SJCRH30 (cell line): Measurements from ENCODE around the gene CMIP. TPM values are rescaled to one million over a fixed set of nuclear protein-coding genes. Genes with fewer than 3 reads are reported as not detected.

Experiments used
- DNase-seq, 2 experiments: peaks; one replicate each; pipeline ENCODE4 v3.0.0-alpha.2; 2015 to 2020
- H3K27ac ChIP-seq: fragments of 250-450 bp; sonication (Bioruptor Pico); 2 replicates; pipeline ENCODE4 v1.5.1; 2020; ENCODE audit warnings: mild to moderate bottlenecking, moderate library complexity
- H3K27me3 ChIP-seq: fragments of 250-450 bp; sonication (Bioruptor Pico); 2 replicates; pipeline ENCODE4 v1.5.1; 2020; ENCODE audit warnings: mild to moderate bottlenecking, moderate library complexity
- H3K36me3 ChIP-seq: fragments of 250-450 bp; sonication (Bioruptor Pico); 2 replicates; pipeline ENCODE4 v1.5.1; 2020; ENCODE audit warnings: mild to moderate bottlenecking, moderate library complexity
- H3K4me1 ChIP-seq: fragments of 250-450 bp; sonication (Bioruptor Pico); 2 replicates; pipeline ENCODE4 v1.5.1; 2020; ENCODE audit warnings: mild to moderate bottlenecking, moderate library complexity
- H3K4me3 ChIP-seq: fragments of 250-450 bp; sonication (Bioruptor Pico); 2 replicates; pipeline ENCODE4 v1.5.1; 2020; ENCODE audit warnings: mild to moderate bottlenecking, moderate library complexity
- H3K9me3 ChIP-seq: fragments of 250-450 bp; sonication (Bioruptor Pico); replicated peaks from 2 replicates; pipeline ENCODE4 v1.5.1; 2020; ENCODE audit warnings: mild to moderate bottlenecking, moderate library complexity
- total RNA-seq: library from RNA; depleted of rRNA; stranded (reverse); fragments of >200 nt; shearing (Covaris generic); gene quantifications from 2 replicates; pipeline ENCODE4 v1.2.3, GENCODE V29; 2014

Gene CMIP
- total RNA-seq, 1 experiment from 2014 or later: 12.9 TPM

GRCh38 chr16:81537721-81538561, 93.3 kb downstream of the CMIP start:
- no peak for DNase-seq
- Histone ChIP-seq H3K27me3 (no peaks in the 10 kb centered on the region), H3K9me3 (no peaks in the 10 kb centered on the region), H3K27ac (peak overlapping the region; percentile 32; the same call in 1 of the 2 replicates), H3K36me3 (no peaks in the 10 kb centered on the region), H3K4me3 (peak overlapping the region; percentile 21), H3K4me1 (peaks cover 15% of the 10 kb centered on the region)

GRCh38 chr16:81539009-81539758, 94.6 kb downstream of the CMIP start:
- peak; percentile 79 to 86 for DNase-seq
- Histone ChIP-seq H3K9me3 (no peaks in the 10 kb centered on the region), H3K27me3 (no peaks in the 10 kb centered on the region), H3K4me3 (peak overlapping the region; percentile 21), H3K36me3 (no peaks in the 10 kb centered on the region), H3K4me1 (peaks cover 15% of the 10 kb centered on the region), H3K27ac (peak overlapping the region; percentile 32; the same call in 1 of the 2 replicates)

DNA sequence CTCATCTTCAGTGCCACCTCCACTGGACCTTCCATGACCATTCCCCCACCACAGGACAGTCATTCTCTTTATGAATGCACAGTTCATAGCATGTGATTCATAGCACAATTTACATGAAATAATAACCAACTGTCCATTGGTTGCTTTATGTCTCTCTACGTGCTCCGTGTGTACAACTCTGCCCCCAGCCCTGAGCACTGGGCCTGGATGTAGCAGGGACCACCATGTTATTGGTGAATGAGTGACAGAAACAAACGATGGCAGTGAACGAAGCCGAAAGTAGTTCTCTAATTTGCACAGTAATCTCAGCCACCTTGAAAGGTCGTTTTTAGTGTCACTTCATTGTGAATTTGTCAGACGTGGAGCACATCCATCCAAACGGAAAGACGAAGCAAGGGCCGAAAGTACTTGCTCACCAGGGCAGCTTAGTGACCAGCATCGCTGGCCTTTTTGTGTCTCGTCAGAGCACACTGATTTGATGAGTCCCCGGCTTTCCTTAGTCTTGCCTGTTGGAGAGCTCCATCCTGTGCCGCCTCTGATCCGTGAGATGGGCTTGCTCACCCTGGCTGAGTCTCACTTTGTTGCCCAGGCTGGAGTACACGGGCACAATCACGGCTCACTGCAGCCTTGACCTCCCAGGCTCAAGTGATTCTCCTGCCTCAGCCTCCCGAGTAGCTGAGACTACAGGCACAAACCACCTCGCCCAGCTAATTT, 95.3 kb downstream of the CMIP start:
- no peak for DNase-seq
- Histone ChIP-seq H3K4me1 (peaks cover 15% of the 10 kb centered on the region), H3K27me3 (no peaks in the 10 kb centered on the region), H3K9me3 (no peaks in the 10 kb centered on the region), H3K27ac (peak overlapping the region; percentile 32; the same call in 1 of the 2 replicates), H3K36me3 (no peaks in the 10 kb centered on the region), H3K4me3 (no peak overlapping the region)

GRCh38 chr16:81541314-81541713, 96.7 kb downstream of the CMIP start:
- H3K4me1 ChIP-seq: peaks cover 15% of the 10 kb centered on the region
- no peaks in the 10 kb centered on the region for H3K9me3 ChIP-seq
- no peak overlapping the region for H3K27ac ChIP-seq
- no peaks in the 10 kb centered on the region for H3K27me3 ChIP-seq
- H3K36me3 ChIP-seq: no peaks in the 10 kb centered on the region
- DNase-seq: no peak
- no peak overlapping the region for H3K4me3 ChIP-seq

DNA sequence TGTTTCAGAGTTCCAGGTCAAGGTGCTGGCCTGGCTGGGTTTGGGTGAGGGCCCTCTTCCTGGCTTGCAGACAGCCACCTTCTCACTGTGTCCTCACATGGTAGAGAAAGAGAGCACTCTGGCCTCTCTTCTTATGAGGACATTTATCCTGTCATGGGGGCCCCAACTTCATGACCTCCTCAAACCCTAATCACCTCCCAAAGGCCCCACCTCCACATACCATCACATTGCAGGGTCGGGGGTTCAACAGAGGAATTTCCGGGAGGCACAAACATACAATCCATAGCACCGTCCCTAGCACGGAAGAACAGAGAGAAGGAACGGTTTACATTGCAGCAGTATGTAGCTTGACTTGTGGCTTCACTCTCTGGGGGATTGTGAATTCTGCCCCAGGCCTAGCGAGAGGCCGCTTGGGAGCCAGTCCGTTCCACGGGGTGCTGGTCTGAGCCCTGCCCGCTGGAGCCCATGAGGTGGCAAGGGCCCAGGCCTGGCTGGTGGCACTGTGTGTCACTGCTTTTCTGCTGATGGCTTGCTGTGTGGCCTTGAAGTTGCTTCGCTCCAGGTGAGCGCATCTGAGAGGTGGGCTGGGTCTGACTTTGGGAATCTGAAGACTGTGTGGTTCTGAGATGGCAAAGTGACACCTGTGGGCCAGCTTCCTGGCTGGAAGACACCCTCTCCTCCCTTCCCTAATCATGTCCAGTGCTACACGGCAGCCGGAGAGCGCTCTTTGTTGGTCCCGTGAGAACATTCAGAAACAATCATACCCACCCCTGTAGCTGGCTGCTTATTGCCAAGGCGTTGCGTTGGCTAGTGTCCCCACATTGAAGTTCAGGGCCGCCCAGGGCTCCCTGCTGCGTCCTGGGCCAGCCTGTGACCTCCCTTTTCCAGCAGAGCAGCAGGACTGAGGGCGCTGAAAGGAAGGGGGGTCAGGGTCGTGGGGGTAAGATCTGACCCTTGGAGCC, 98.3 kb downstream of the CMIP start:
- Histone ChIP-seq H3K27ac (no peak overlapping the region), H3K36me3 (no peaks in the 10 kb centered on the region), H3K4me1 (peaks cover 13% of the 10 kb centered on the region), H3K9me3 (no peaks in the 10 kb centered on the region), H3K4me3 (no peak overlapping the region), H3K27me3 (no peaks in the 10 kb centered on the region)
- DNase-seq: no peak

DNA sequence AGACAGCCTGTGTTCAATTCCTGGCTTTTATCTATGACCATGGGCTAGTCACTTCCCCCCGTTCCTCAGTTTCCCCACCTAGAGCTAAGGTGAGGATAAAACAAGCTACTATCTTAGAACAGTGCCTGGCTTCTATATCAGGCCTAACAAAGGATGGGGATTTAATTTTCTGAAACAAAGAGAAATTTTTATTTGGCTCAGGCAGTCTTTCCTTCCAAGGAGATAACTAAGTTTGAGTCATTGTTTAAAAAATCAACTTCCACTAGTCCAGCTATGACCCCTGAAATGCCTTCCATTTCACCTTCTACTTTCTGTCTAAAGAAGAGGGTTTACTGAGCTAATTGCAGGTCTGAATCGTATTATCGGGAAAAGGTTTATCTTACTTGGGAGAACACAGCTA, 99.0 kb downstream of the CMIP start:
- Histone ChIP-seq H3K36me3 (no peaks in the 10 kb centered on the region), H3K4me3 (no peak overlapping the region), H3K9me3 (no peaks in the 10 kb centered on the region), H3K4me1 (peaks cover 6% of the 10 kb centered on the region), H3K27me3 (no peaks in the 10 kb centered on the region), H3K27ac (no peak overlapping the region)
- DNase-seq: no peak

GRCh38 chr16:81544261-81544660, 99.7 kb downstream of the CMIP start:
- no peak for DNase-seq
- Histone ChIP-seq H3K9me3 (no peaks in the 10 kb centered on the region), H3K4me1 (peaks cover 5% of the 10 kb centered on the region; the same call in 1 of the 2 replicates), H3K27ac (no peak overlapping the region), H3K36me3 (no peaks in the 10 kb centered on the region), H3K27me3 (no peaks in the 10 kb centered on the region), H3K4me3 (no peak overlapping the region)

- Histone ChIP-seq H3K4me3 (no peak overlapping the region), H3K9me3 (no peaks in the 10 kb centered on the region), H3K36me3 (no peaks in the 10 kb centered on the region), H3K27ac (no peak overlapping the region), H3K4me1 (peaks cover under 1% of the 10 kb centered on the region; the same call in 1 of the 2 replicates), H3K27me3 (no peaks in the 10 kb centered on the region)
- DNase-seq: no peak
Observed at GRCh38 chr16:81544700-81545271, 100.2 kb downstream of the CMIP start.

DNA sequence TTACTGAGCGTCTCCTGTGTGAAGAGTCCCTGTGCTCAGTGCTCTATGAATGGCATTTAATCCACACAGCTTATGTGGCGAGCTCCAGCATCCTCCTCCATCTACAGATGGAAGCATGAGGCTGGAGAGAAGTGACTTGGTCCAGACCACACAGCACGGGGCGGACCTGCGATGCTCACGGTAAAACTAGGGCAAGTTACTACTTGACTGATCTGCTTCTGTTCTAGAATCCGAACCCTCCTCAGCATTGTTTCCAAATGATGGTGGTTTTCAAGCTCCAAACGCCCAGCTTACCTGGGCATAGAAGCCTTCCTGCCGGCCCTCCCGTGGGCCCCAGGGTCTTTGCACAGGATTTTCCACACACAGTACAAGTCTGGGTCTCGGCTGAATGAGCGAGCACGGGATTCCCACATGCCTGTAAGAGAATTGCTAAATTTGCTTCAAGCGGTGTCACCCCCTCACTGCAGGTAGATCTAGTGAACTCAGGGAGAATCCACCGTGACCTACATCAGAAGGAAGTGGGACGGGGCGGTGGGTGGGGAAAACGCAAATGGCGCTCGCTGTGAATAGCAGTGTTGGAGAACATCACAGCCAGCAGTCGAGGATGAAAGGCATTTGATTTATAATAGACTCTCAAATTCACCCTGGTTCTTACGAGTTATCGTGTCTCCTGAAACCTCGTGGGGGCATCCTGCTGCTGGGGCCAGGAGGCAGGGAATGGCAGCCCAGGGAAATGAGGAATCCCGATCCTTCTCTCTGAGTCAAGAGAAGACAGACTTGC, 101.1 kb downstream of the CMIP start:
- H3K27me3 ChIP-seq: no peaks in the 10 kb centered on the region
- no peaks in the 10 kb centered on the region for H3K36me3 ChIP-seq
- H3K4me3 ChIP-seq: no peak overlapping the region
- H3K4me1 ChIP-seq: no peaks in the 10 kb centered on the region
- no peak overlapping the region for H3K27ac ChIP-seq
- DNase-seq: no peak
- no peaks in the 10 kb centered on the region for H3K9me3 ChIP-seq

DNA sequence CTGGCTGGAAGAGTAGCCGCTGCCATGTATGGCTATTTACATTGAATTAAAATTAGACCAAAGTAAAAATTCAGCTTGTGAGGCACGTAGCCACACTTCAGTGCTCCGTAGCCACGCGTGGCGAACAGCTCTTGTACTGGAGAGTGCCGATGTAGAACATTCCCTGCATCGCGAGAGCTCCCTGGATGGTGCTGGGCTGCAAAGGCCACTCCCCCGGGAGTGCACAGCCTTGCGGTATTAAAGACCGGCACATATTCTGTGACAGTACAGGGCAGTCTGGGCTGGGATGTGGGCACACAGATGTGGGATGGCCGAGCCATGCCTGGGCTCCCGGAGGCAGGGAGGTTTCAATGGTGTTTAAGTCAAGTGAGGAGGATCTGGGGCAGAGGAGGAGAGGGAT, 102.2 kb downstream of the CMIP start:
- H3K9me3 ChIP-seq: no peaks in the 10 kb centered on the region
- DNase-seq: no peak
- H3K27me3 ChIP-seq: no peaks in the 10 kb centered on the region
- H3K36me3 ChIP-seq: no peaks in the 10 kb centered on the region
- H3K27ac ChIP-seq: no peak overlapping the region
- H3K4me1 ChIP-seq: no peaks in the 10 kb centered on the region
- H3K4me3 ChIP-seq: no peak overlapping the region

GRCh38 chr16:81547194-81547938, 102.8 kb downstream of the CMIP start:
- H3K36me3 ChIP-seq: no peaks in the 10 kb centered on the region
- no peaks in the 10 kb centered on the region for H3K9me3 ChIP-seq
- no peak overlapping the region for H3K4me3 ChIP-seq
- no peak overlapping the region for H3K27ac ChIP-seq
- H3K4me1 ChIP-seq: no peaks in the 10 kb centered on the region
- peak in 1 of 2 experiments; percentile 6 for DNase-seq
- H3K27me3 ChIP-seq: no peaks in the 10 kb centered on the region

GRCh38 chr16:81547939-81548216, 103.3 kb downstream of the CMIP start:
- Histone ChIP-seq H3K27ac (no peak overlapping the region), H3K27me3 (no peaks in the 10 kb centered on the region)
- no peak for DNase-seq

DNA sequence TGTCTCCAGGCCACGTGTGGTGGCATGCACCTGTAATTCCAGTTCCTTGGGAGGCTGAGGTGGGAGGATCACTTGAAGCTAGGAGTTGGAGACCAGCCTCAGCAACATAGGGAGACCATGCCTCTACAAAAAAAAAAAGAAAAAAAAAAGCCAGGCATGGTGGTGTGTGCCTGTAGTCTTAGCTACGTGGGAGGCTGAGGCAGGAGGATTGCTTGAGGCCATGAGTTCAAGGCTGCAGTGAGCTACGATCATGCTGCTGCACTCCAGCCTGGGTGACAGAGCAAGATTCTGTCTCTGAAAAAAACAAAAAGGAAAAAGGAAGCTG, 103.9 kb downstream of the CMIP start:
- H3K27me3 ChIP-seq: no peaks in the 10 kb centered on the region
- no peak for DNase-seq
- H3K4me3 ChIP-seq: no peak overlapping the region
- H3K4me1 ChIP-seq: no peaks in the 10 kb centered on the region
- H3K27ac ChIP-seq: no peak overlapping the region
- H3K9me3 ChIP-seq: no peaks in the 10 kb centered on the region
- no peaks in the 10 kb centered on the region for H3K36me3 ChIP-seq

More at GRCh38 chr16:81547939-81548216, 103.3 kb downstream of the CMIP start:
- H3K36me3 ChIP-seq: no peaks in the 10 kb centered on the region
- no peaks in the 10 kb centered on the region for H3K9me3 ChIP-seq
- no peak overlapping the region for H3K4me3 ChIP-seq
- no peaks in the 10 kb centered on the region for H3K4me1 ChIP-seq
